ENCODE results near the gene UCK1.
"Not testable (repeated sequence)": the region's sequence is repeated elsewhere in the genome, so short reads cannot be mapped to it uniquely, and the experiment has no call there.

Gene UCK1

GRCh38 chr9:131554087-131554842, 23.2 kb upstream of the UCK1 start:
- no peak for DNase-seq

DNA sequence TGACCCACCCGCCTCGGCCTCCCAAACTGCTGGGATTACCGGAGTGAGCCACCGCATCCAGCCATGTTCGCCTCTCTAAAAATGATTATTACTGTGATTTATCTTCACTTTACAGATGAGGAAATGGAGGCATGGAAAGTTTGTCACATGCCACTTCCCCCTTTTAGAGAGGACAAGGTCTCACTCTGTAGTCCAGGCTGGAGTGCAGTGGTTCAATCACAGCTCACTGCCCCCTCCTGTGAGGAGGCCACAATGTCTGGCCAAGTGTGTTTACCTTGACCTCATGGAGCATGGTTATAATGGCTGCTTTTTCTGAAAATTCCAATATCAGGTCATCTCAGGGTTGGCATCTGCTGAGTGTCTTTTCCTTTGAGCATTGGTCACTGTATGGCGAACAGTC, 21.0 kb upstream of the UCK1 start:
- DNase-seq, result no peak

GRCh38 chr9:131550465-131550864, 19.4 kb upstream of the UCK1 start:
- DNase-seq, result not testable (repeated sequence)

DNA sequence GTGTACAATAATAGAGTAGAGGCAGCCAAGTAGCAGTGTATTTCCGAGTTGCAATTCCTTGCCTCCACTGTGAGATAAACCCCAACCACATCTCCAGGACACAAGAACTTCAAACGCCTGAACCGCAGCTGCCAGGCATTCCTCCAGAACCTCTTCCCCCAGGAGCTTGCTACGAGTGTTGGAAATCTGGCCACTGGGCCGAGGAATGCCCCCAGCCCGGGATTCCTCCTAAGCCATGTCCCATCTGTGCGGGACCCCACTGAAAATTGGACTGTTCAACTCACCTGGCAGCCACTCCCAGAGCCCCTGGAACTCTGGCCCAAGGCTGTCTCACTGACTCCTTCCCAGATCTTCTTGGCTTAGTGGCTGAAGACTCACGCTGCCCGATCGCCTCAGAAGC, 18.1 kb upstream of the UCK1 start:
- not testable (repeated sequence) for DNase-seq

DNA sequence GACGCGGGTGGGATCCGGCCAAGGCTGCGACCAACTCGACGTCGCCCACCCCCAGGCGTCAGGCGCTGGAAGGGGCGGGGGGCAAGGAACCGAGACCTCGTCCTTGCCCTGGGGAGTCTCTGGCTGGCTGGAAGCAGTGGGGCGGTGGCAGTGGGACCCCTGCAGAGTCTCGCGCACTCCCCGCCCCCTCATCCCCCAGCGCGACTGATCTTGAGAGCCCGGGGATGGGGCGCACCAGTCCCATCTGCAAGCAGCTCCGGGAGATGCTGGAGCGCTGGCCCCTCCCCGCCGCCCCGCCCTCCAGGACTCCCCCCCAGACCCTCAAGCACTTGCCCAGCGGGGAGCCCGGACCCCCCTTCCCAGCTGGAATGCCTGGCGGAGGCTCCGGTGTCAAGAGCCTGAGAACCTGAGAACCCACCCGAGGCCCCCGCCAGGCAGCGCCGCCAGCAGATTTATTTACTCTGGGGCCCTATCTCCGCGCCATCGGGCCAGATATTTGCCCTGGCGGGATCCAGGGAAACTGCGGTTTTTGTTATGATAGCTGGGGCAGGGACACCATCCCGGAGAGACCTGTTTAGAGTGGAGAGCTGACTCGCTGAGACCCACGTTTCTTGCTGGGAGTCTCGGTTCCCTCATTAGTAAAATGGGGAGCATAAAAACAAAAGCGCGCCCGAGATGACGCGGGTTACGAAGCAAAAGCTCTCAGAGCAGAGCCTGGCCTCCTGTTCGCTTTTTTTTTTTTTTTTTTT, 15.4 kb upstream of the UCK1 start:
- DNase-seq, result no peak

- no peak for DNase-seq
These were observed 14.8 kb upstream of the UCK1 start for GRCh38 chr9:131545786-131546335.

- DNase-seq, result no peak
These were observed 14.1 kb upstream of the UCK1 start, which contains the start of gene PRRT1B for GRCh38 chr9:131545003-131545785. PRRT1B (plus strand) TSS chr9:131545523; CDS start chr9:131545616, 93 bp downstream.

DNA sequence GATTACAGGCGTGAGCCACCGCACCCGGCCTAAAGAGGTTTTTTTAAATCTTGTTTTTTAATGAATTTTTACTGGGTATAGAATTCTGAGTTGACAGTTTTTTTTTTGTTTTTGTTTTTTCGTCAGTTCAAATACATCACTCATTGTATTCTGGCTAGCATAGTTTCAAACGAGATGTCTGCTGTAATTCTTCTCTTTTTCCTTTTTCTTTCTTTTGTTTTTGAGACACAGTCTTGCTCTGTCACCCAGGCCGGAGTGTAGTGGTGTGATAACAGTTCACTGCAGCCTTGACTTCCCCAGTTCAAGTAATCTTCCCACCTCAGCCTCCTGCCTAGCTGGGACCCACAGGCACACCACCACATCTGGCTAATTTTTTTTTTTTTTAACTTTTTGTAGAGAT, 12.1 kb upstream of the UCK1 start:
- DNase-seq, result no peak

- no peak for DNase-seq
These were observed 8.3 kb upstream of the UCK1 start for GRCh38 chr9:131539223-131539923.

- DNase-seq, result no peak
These were observed 6.9 kb upstream of the UCK1 start for GRCh38 chr9:131537946-131538345.

GRCh38 chr9:131534721-131535237, 3.7 kb upstream of the UCK1 start:
- peak; percentile 4 for DNase-seq

GRCh38 chr9:131530546-131530919, 530 bp downstream of the UCK1 start:
- DNase-seq, result no peak

- DNase-seq, result no peak
These were observed 1.2 kb downstream of the UCK1 start for GRCh38 chr9:131529597-131530545.

GRCh38 chr9:131528886-131529505, 2.1 kb downstream of the UCK1 start:
- no peak for DNase-seq

GRCh38 chr9:131528186-131528585, 2.9 kb downstream of the UCK1 start:
- DNase-seq, result no peak

- no peak for DNase-seq
These were observed 5.2 kb downstream of the UCK1 start for GRCh38 chr9:131525643-131526565.

GRCh38 chr9:131524665-131525315, 6.3 kb downstream of the UCK1 start:
- no peak for DNase-seq

DNA sequence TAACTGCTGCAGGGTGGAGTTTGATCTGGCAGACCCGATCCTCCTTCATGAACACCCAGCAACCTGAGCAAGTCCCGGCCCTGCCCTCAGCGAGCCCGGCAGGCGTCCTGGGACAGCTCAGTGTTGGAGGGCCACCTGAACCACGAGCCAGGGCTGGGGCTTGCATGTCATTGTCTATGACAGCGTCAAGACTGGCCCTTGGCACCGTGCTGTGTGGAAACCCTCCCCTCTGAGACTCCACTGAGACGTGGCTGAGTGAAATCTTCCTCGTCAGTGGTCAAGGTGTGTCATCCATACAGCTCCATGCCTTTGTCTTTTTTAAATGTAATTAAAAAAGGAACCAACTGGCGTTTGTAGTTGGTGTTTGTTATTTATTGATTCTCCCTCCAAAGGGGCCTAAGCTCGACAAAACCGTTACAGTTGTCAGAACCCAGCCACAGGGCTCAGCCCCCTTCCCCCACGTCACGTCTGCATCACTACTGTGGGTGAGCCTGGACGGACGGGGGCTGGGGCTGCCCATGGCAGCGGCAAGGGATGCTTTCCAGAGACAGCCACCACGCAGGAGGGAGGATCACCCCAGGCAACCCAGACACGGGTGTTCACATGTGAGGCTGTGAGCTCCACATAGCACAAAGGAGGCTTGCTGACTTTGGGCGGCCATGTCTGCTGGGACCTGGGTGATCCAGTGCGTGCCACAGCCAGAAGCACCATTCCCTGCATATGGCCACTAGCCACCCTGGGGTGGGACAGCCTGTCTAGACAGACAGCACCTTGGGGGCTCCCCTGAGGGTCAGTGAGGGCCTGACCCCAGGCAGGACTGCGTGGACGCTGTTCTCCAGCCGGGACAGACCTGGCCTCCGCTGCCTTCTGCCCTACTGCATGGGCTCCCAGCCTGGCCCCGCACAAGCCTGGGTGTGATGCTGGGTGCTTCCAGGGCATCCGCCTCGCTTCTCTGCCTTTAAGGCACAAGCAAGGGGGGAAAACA, 7.3 kb downstream of the UCK1 start:
- no peak for DNase-seq
